ENCODE measurements around the gene NRTN. TPM values are rescaled to one million over a fixed set of nuclear protein-coding genes. Genes with fewer than 3 reads are reported as not detected.
A peak's percentile ranks its signal among the peaks of the same experiment; 100 is the strongest.

Gene NRTN
- 3.7 TPM for total RNA-seq

GRCh38 chr19:5804516-5805461 lies at the start of gene NRTN:
TSS of gene NRTN (plus strand) at chr19:5805067. CDS start at chr19:5824166, 19,099 bp downstream.
- H3K27ac ChIP-seq = peak within 1 kb of the TSS; percentile 56
- TF ChIP-seq CTCF (IDR thresholded peaks at IDR 0.05) = no peak
- no peak for TF ChIP-seq POLR2A (IDR thresholded peaks at IDR 0.05)
- no peak for TF ChIP-seq POLR2AphosphoS5 (IDR thresholded peaks at IDR 0.05; ENCODE audit: insufficient read depth in 1 of 2, low read depth in 1 of 2)

GRCh38 chr19:5762608-5763217 lies 42.2 kb upstream of the NRTN start:
- intact Hi-C loops (cut with DNase I) = no loop called here
- no peaks in the 10 kb centered on the region for H3K27me3 ChIP-seq
- DNase-seq (ENCODE audit: extremely low spot score in 2 of 2) = no peak
- no peak overlapping the region for H3K27ac ChIP-seq
- no peak overlapping the region for H3K4me3 ChIP-seq
- no peak for TF ChIP-seq CTCF (IDR thresholded peaks at IDR 0.05)
- TF ChIP-seq POLR2AphosphoS5 (IDR thresholded peaks at IDR 0.05; ENCODE audit: insufficient read depth in 1 of 2, low read depth in 1 of 2) = no peak
- no peak for TF ChIP-seq POLR2A (IDR thresholded peaks at IDR 0.05)
- no peaks in the 10 kb centered on the region for H3K9me3 ChIP-seq
- no peaks in the 10 kb centered on the region for H3K36me3 ChIP-seq
- H3K4me1 ChIP-seq = no peaks in the 10 kb centered on the region

More at GRCh38 chr19:5804516-5805461, at the start of gene NRTN:
- H3K9me3 ChIP-seq = no peaks in the 10 kb centered on the region
- H3K27me3 ChIP-seq = peaks cover 8% of the 10 kb centered on the region
- H3K4me3 ChIP-seq = peak within 1 kb of the TSS; percentile 30 to 37
- intact Hi-C loops (cut with DNase I) = loop anchor here (5.0 kb wide), 1 partner anchor 88 kb away; no protein-coding TSS in a partner anchor
- H3K36me3 ChIP-seq = no peaks in the 10 kb centered on the region
- H3K4me1 ChIP-seq = peaks cover 26% of the 10 kb centered on the region
- DNase-seq (ENCODE audit: extremely low spot score in 2 of 2) = no peak

- no peaks in the 10 kb centered on the region for H3K9me3 ChIP-seq
- TF ChIP-seq POLR2A (IDR thresholded peaks at IDR 0.05) (no peak), CTCF (IDR thresholded peaks at IDR 0.05) (no peak), POLR2AphosphoS5 (IDR thresholded peaks at IDR 0.05; ENCODE audit: insufficient read depth in 1 of 2, low read depth in 1 of 2) (no peak)
- H3K27ac ChIP-seq = no peak overlapping the region
- H3K4me1 ChIP-seq = no peaks in the 10 kb centered on the region
- H3K36me3 ChIP-seq = no peaks in the 10 kb centered on the region
- H3K27me3 ChIP-seq = no peaks in the 10 kb centered on the region
- intact Hi-C loops (cut with DNase I) = no loop called here
- H3K4me3 ChIP-seq = no peak overlapping the region
- no peak for DNase-seq (ENCODE audit: extremely low spot score in 2 of 2)
Observed at GRCh38 chr19:5765220-5765619, 39.6 kb upstream of the NRTN start.

- no peak overlapping the region for H3K4me3 ChIP-seq
- DNase-seq (ENCODE audit: extremely low spot score in 2 of 2) = no peak
- no peak for TF ChIP-seq POLR2AphosphoS5 (IDR thresholded peaks at IDR 0.05; ENCODE audit: insufficient read depth in 1 of 2, low read depth in 1 of 2)
- TF ChIP-seq POLR2A (IDR thresholded peaks at IDR 0.05) = no peak
- TF ChIP-seq CTCF (IDR thresholded peaks at IDR 0.05) = no peak
- H3K27me3 ChIP-seq = no peaks in the 10 kb centered on the region
- H3K27ac ChIP-seq = no peak overlapping the region
- intact Hi-C loops (cut with DNase I) = no loop called here
- no peaks in the 10 kb centered on the region for H3K9me3 ChIP-seq
- no peaks in the 10 kb centered on the region for H3K36me3 ChIP-seq
- no peaks in the 10 kb centered on the region for H3K4me1 ChIP-seq
Observed at GRCh38 chr19:5767949-5768348, 36.9 kb upstream of the NRTN start.

Measured in vagina (tissue), 2 donors.